Measurements from ENCODE around the gene TST. TPM values are rescaled to one million over a fixed set of nuclear protein-coding genes. Genes with fewer than 3 reads are reported as not detected.

Gene TST
- total and polyA plus RNA-seq, 2 donors (not counting 1 experiment from before 2014, with no cell fraction given): 1.4 to 5.9 TPM

- H3K4me3 ChIP-seq (ENCODE audit: control extremely low read depth in 1 of 5, extremely low read depth in 1 of 5, insufficient read depth in 1 of 5, low read depth in 2 of 5, low read length in 4 of 5): no peak overlapping the region
- H3K27ac Mint-ChIP-seq: no peak overlapping the region
- no peaks in the 10 kb centered on the region for H3K36me3 ChIP-seq (replicated peaks in 1 of 2; ENCODE audit: control extremely low read depth in 1 of 2, control insufficient read depth in 1 of 2, extremely low read depth in 1 of 2, insufficient read depth in 2 of 2, low read length in 1 of 2)
- no peak for ATAC-seq (ENCODE audit: low read depth)
- H3K4me3 Mint-ChIP-seq: no peak overlapping the region
- no peak overlapping the region for H2AFZ ChIP-seq (ENCODE audit: insufficient read depth, low read depth, low read length, poor library complexity, severe bottlenecking)
- intact Hi-C loops (cut with micrococcal nuclease): no loop called here
- peaks cover 9 to 20% of the 10 kb centered on the region in 2 donors for H3K4me1 ChIP-seq (ENCODE audit: control insufficient read depth in 2 of 2, insufficient read depth in 2 of 2, low read length in 2 of 2)
- DNase-seq: no peak
- no peaks in the 10 kb centered on the region for H3K9me3 Mint-ChIP-seq (ENCODE audit: insufficient read depth)
- peaks cover 5% of the 10 kb centered on the region for H3K79me2 ChIP-seq (ENCODE audit: control insufficient read depth, insufficient read depth, low read length)
- no peaks in the 10 kb centered on the region for H4K20me1 ChIP-seq (ENCODE audit: control insufficient read depth, insufficient read depth, low read length, poor library complexity, severe bottlenecking)
- 87% methylated on average over 15 of the region's 16 CpGs for WGBS (ENCODE audit: insufficient coverage)
- no peaks in the 10 kb centered on the region for H3K9me3 ChIP-seq (ENCODE audit: control extremely low read depth in 1 of 3, control insufficient read depth in 2 of 3, insufficient read depth in 1 of 3, low read length in 2 of 3)
- CTCF ChIA-PET: interaction anchor here (1.3 to 1.6 kb wide), 3 partner anchors 9 to 16 kb away, joined by 3 to 5 read pairs (median 4); no protein-coding TSS in a partner anchor
- TF ChIP-seq CTCF (IDR thresholded peaks at IDR 0.05) (no peak), EZH2 (IDR thresholded peaks at IDR 0.05; ENCODE audit: borderline replicate concordance, insufficient read depth, low read depth, low read length, poor library complexity, severe bottlenecking) (no peak)
- H3K27ac ChIP-seq (ENCODE audit: low read length in 2 of 2): no peak overlapping the region
- no peaks in the 10 kb centered on the region for H3K27me3 ChIP-seq (replicated peaks in 1 of 4; ENCODE audit: control extremely low read depth in 1 of 4, control insufficient read depth in 3 of 4, insufficient read depth in 4 of 4, low read length in 3 of 4)
- H3K4me2 ChIP-seq (replicated peaks; ENCODE audit: low read depth, low read length, poor library complexity, severe bottlenecking): no peak overlapping the region
- no peaks in the 10 kb centered on the region for H3K27me3 Mint-ChIP-seq
- POLR2A ChIA-PET: no interaction called here
- no peak overlapping the region for H3K9ac ChIP-seq (ENCODE audit: low read length)
- peaks cover 20% of the 10 kb centered on the region for H3K4me1 Mint-ChIP-seq
These were observed 3.5 kb upstream of the TST start for GRCh38 chr22:37022483-37023337.
